H54 (cell line): Measurements from ENCODE around the gene ELANE.

Source experiments
- DNase-seq: peaks from one replicate; pipeline ENCODE4 v3.0.0; 2011; ENCODE audit warnings: low spot score, mixed read lengths; ENCODE audit not compliant: insufficient read length
- FAIRE-seq: peaks from 3 replicates; lab custom pipeline; 2011; peaks lifted over from hg19 to GRCh38; lab: Jason Lieb, UNC
- POLR2A ChIP-seq: IDR thresholded peaks from 2 replicates; pipeline ENCODE4 v1.6.1; 2011; ENCODE audit warnings: low read depth, mild to moderate bottlenecking, low read length

The ELANE gene

DNA sequence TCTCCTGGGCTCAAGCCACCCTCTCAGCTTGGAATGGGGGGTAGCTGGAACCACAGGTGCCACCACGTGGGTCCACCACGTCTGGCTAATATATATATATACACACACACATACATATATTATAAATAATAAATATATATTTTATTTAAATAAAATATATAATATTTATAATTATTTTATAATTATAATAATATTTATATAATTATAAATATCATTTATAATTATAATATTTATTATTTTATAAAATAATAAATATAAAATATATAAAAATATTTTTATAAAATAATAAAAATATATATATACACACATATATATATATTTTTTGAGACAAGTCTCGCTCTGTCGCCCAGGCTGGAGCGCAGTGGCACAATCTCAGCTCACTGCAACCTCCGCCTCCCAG, 2.4 kb downstream of the ELANE start:
- no peak for FAIRE-seq
- no peak for TF ChIP-seq POLR2A
- no peak for DNase-seq

DNA sequence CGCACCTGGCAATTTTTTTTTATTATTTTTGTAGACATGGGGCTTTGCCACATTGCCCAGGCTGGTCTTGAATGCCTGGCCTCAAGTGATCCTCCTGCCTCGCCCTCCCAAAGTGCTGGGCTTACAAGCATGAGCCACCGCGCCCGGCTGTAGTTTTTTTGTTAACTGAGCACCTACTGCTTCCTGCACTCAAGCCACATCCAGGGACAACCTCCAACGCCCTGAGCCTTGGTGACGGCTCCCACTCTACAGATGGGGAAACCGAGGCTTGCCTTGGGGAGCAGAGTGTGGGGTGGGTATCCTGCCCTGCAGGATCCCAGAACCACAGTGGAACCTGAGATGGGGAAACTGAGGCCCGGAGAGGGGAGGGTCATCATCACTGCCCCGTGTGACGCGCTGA, 3.0 kb downstream of the ELANE start:
- FAIRE-seq (no peak), DNase-seq (no peak)
- TF ChIP-seq POLR2A, result no peak

DNA sequence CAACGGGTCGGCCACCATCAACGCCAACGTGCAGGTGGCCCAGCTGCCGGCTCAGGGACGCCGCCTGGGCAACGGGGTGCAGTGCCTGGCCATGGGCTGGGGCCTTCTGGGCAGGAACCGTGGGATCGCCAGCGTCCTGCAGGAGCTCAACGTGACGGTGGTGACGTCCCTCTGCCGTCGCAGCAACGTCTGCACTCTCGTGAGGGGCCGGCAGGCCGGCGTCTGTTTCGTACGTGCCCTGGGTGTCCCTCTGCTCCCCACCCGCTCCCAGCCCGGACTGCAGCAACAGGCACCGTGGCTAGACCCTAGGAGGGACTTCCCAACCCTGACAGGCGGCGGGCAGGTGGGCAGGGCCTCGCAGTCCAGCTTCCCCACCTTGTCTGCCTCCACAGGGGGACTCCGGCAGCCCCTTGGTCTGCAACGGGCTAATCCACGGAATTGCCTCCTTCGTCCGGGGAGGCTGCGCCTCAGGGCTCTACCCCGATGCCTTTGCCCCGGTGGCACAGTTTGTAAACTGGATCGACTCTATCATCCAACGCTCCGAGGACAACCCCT, 3.5 kb downstream of the ELANE start:
- DNase-seq, result no peak
- no peak for TF ChIP-seq POLR2A

GRCh38 chr19:858284-858683, 6.2 kb downstream of the ELANE start:
- FAIRE-seq (no peak), DNase-seq (no peak)
- no peak for TF ChIP-seq POLR2A

More for the DNA sequence above, 3.5 kb downstream of the ELANE start:
- FAIRE-seq, result no peak

DNA sequence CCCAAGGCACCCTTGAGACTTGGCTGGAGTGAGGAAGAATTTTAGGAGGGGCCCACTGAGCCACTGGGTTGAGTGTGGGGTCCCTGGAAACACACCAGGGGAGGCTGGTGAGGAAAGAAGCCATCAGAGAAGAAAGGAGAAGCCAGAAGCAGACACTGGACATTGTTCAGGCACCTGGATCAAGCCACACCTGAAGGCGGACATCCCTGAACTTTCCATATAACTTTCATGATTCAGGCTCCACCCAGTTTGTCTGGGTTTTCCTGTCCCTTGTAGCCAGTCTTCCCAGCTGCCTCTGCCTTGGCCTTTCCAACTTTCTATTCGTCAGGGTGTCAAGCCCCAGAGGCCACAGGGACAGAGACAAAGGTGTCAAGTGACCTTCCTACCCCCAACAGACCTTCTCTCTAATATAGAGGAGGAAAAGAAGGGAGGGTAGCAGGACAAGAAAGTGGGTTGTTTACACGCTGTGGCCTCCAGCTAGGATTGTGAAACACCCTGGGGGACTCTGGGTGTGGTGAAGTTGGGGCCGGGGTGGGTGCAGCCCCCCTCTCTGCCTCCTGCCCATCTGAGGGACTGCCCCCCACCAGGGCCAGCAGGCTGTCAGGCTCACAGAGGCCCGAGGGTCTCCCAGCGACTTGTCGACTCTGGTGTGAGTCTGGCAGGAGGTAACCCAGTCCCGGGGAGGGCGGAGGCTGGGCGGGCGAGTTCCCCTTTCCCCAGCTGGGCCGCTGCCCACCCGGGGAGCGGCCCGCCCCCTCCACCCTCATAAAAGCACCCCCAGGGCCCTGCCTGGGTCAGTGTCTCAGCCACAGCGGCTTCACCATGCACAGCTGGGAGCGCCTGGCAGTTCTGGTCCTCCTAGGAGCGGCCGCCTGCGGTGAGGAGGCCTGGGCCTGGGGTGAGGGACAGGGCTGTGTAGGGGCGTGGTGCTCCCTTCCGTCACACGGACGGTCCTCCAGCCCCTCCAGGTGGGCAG, 7.1 kb downstream of the ELANE start, which contains the start of gene CFD:
Gene CFD (plus strand): TSS at position 797 of the 976 bp plus-strand sequence. CDS start 26 bp downstream, at position 823.
- no peak for DNase-seq
- no peak for FAIRE-seq
- TF ChIP-seq POLR2A, result no peak

GRCh38 chr19:861141-861755, 9.1 kb downstream of the ELANE start:
- TF ChIP-seq POLR2A, result no peak
- DNase-seq, result no peak
- no peak for FAIRE-seq

DNA sequence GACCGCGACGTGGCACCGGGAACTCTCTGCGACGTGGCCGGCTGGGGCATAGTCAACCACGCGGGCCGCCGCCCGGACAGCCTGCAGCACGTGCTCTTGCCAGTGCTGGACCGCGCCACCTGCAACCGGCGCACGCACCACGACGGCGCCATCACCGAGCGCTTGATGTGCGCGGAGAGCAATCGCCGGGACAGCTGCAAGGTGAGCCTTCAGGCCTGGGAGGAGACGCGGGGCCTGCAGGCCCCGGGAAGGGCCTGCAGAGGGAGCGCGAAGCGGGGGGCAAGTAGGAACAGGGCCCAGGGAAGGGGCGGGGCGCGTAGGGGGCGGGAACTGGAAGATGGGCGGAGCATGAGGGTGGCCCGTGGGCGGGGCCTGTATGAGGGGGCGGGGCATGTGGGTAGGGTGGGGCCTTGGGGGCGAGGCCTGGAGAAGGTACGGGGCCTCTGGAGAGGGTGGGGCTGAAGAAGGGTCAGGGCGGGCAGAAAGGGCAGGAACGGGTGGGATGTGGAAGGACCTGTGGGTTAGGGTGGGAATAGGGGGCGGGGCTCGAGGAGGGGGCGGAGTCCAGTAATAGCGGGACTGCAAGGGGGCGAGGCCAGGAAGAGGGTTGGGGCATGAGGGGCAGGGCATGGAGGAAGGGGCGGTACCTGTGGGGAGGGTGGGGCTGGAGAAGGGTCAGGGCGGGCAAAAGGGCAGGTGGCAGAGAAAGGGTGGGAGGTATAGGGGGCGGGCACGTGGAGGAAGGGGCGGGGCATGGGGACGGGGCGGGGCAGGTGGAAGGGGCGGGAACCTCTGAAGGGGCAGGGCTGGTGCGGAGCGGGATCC, 9.9 kb downstream of the ELANE start:
- DNase-seq (no peak), FAIRE-seq (no peak)
- no peak for TF ChIP-seq POLR2A

DNA sequence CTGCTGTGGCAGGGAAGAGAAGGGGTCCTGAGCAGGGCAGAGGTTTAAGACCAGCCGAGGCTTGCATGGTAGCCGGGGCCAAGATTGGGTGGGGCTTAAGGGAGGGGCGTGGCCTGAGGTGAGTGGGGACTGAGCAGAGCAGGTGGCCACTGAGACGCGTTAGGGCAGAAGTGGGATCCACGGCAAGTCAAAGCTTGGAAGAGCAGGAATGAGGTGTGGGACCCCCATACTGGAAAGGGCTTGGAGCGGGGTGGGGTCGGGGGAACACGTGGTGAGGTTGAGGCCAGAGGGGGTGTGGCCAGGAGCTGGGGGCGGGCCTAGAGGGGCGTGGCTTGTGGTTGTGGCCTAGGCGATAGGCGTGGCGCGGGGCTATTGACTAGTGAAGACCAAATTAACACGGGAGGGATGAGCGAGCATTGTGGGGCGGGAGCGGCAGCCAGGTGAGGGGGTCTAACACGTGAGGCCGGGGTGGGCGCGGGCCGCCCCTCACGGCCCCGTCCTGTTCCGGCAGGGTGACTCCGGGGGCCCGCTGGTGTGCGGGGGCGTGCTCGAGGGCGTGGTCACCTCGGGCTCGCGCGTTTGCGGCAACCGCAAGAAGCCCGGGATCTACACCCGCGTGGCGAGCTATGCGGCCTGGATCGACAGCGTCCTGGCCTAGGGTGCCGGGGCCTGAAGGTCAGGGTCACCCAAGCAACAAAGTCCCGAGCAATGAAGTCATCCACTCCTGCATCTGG, 10.6 kb downstream of the ELANE start:
- no peak for FAIRE-seq
- DNase-seq, result no peak
- no peak for TF ChIP-seq POLR2A

GRCh38 chr19:863315-863620, 11.2 kb downstream of the ELANE start:
- no peak for FAIRE-seq

DNA sequence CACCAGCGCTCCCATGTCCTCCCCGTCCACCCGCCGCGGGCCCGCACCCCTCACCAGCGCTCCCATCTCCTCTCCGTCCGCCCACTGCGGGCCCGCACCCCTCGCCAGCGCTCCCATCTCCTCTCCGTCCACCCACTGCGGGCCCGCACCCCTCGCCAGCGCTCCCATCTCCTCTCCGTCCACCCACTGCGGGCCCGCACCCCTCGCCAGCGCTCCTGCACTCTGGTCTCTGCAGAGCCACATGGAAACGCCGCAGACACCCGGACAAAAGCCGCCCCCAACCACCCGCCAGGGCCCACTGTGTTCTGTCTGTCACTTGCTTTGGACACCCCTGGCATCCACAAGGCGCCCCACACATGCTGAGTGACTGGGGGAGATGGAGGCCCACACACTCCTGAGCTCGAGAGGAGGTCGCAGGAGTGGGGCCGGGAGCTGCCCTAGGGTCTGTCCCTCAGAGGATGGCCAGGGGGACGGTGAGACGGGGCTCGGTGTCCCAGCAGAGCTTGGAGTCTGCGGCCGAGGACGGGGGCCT, 14.7 kb downstream of the ELANE start:
- no peak for TF ChIP-seq POLR2A
- FAIRE-seq (no peak), DNase-seq (no peak)

More at GRCh38 chr19:863315-863620, 11.2 kb downstream of the ELANE start:
- DNase-seq, result no peak
- TF ChIP-seq POLR2A, result no peak

DNA sequence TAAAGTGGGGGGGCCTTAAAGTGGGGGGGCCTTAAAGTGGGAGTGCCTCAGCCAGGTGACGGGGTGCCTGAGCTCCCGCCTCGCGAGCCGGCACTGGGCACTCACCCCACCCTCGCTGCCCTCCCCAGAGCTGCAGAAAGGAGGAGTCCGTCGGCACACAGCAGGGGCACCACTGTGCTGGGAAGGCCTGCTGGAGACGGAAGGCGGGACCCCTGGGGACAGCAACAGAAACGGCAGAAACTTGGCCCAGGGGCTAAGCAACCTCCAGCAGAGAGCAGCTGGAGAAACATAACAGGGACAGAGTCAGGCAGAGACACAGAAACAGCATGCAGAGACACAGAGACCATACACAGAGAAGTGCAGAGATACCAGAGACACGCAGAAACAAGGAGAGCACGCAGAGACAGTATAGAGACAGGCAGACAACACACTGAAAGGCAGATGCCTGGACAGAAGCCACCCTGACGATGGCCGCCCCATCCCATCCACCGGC, 15.2 kb downstream of the ELANE start:
- FAIRE-seq (no peak), DNase-seq (no peak)
- no peak for TF ChIP-seq POLR2A

- DNase-seq (no peak), FAIRE-seq (no peak)
- no peak for TF ChIP-seq POLR2A
These were observed 15.9 kb downstream of the ELANE start for GRCh38 chr19:867855-868457.
